B cell (primary cell): ENCODE data around the gene GAREM2. TPM values are rescaled to one million over a fixed set of nuclear protein-coding genes. Genes with fewer than 3 reads are reported as not detected.

Experiments
- ATAC-seq: fragments of 200-7000 bp; cut with Tn5 transposase; one replicate; pipeline ENCODE4 v1.10.0; 2021; ENCODE audit warnings: low read depth, mild to moderate bottlenecking, moderate number of reproducible peaks, moderate library complexity
- CTCF ChIA-PET: fragments of 350-600 bp; sonication (Branson Sonifier 250); formaldehyde crosslinking; loops from one replicate; lab custom pipeline; 2021; ENCODE audit warnings: antibody characterized with exemption, inconsistent platforms; lab: Charles Lee
- POLR2A ChIA-PET: fragments of 350-600 bp; sonication (Branson Sonifier 250); formaldehyde crosslinking; loops from one replicate; lab custom pipeline; 2021; ENCODE audit warnings: antibody characterized with exemption; lab: Charles Lee
- DNase-seq: peaks from one replicate; pipeline ENCODE4 v3.0.0; 2013
- H2AFZ ChIP-seq: 2 replicates; pipeline ENCODE4 v1.6.1; 2012; ENCODE audit warnings: mild to moderate bottlenecking, low read depth, low read length; ENCODE audit not compliant: insufficient read depth, poor library complexity, severe bottlenecking
- H3K27ac ChIP-seq, 2 donors: 1 replicate in 1 of 2; 2 replicates in 1 of 2; pipeline ENCODE4 v1.5.1; 2012 to 2013; ENCODE audit warnings: low read length in 2 of 2, mild to moderate bottlenecking in 2 of 2, moderate library complexity in 1 of 2
- H3K27me3 ChIP-seq, 4 experiments: fragments of 200-600 bp in 1 of 4; sonication (generic) in 1 of 4; replicated peaks in 1 of 4; 1 replicate in 2 of 4; 2 replicates in 2 of 4; pipeline versions ENCODE4 v1.6.1 to v1.7.0; 2013 to 2016; ENCODE audit warnings: low read length in 3 of 4, mild to moderate bottlenecking in 2 of 4, mixed read lengths in 1 of 4, moderate library complexity in 1 of 4; ENCODE audit not compliant: insufficient read depth in 4 of 4, control insufficient read depth in 3 of 4; ENCODE audit errors: control extremely low read depth in 1 of 4
- H3K36me3 ChIP-seq, 2 experiments: replicated peaks in 1 of 2; 1 replicate in 1 of 2; 2 replicates in 1 of 2; pipeline versions ENCODE4 v1.6.1 to v1.7.1; 2013; ENCODE audit warnings: low read length in 1 of 2; ENCODE audit not compliant: insufficient read depth in 2 of 2, control insufficient read depth in 1 of 2; ENCODE audit errors: control extremely low read depth in 1 of 2, extremely low read depth in 1 of 2
- H3K4me1 ChIP-seq, 2 donors: fragments of 200-600 bp in 1 of 2; sonication (generic) in 1 of 2; 1 replicate in 1 of 2; 2 replicates in 1 of 2; pipeline versions ENCODE4 v1.5.1 to v1.6.1; 2013 to 2017; ENCODE audit warnings: low read length in 2 of 2; ENCODE audit not compliant: control insufficient read depth in 2 of 2, insufficient read depth in 2 of 2
- H3K4me2 ChIP-seq: replicated peaks from 2 replicates; pipeline ENCODE3; 2012; ENCODE audit warnings: mild to moderate bottlenecking, low read depth, low read length; ENCODE audit not compliant: poor library complexity, severe bottlenecking
- H3K4me3 ChIP-seq, 5 experiments: fragments of 200-600 bp in 1 of 5; sonication (generic) in 1 of 5; 1 replicate in 3 of 5; 2 replicates in 2 of 5; pipeline versions ENCODE4 v1.5.1 to v1.7.0; 2011 to 2016; ENCODE audit warnings: low read length in 4 of 5, mild to moderate bottlenecking in 4 of 5, low read depth in 2 of 5, control low read depth in 1 of 5, moderate library complexity in 1 of 5; ENCODE audit not compliant: insufficient read depth in 1 of 5; ENCODE audit errors: control extremely low read depth in 1 of 5, extremely low read depth in 1 of 5
- H3K79me2 ChIP-seq: fragments of 200-600 bp; sonication (generic); one replicate; pipeline ENCODE4 v1.6.0; 2016; ENCODE audit warnings: low read length; ENCODE audit not compliant: control insufficient read depth, insufficient read depth
- H3K9ac ChIP-seq: fragments of 200-600 bp; sonication (generic); 2 replicates; pipeline ENCODE4 v1.6.1; 2017; ENCODE audit warnings: mild to moderate bottlenecking, low read length, moderate library complexity
- H3K9me3 ChIP-seq, 3 donors: one replicate each; pipeline versions ENCODE4 v1.6.1 to v1.7.1; 2013; ENCODE audit warnings: low read length in 2 of 3; ENCODE audit not compliant: control insufficient read depth in 2 of 3, insufficient read depth in 1 of 3; ENCODE audit errors: control extremely low read depth in 1 of 3
- H4K20me1 ChIP-seq: 2 replicates; pipeline ENCODE4 v1.6.0; 2012; ENCODE audit warnings: mild to moderate bottlenecking, low read length; ENCODE audit not compliant: insufficient read depth, control insufficient read depth, poor library complexity, severe bottlenecking
- H3K27ac Mint-ChIP-seq: one replicate; pipeline ENCODE4 v1.8.0; 2021; ENCODE audit warnings: mixed read lengths
- H3K27me3 Mint-ChIP-seq: one replicate; pipeline ENCODE4 v1.8.0; 2021; ENCODE audit warnings: mixed read lengths
- H3K4me1 Mint-ChIP-seq: one replicate; pipeline ENCODE4 v1.8.0; 2021; ENCODE audit warnings: mixed read lengths
- H3K4me3 Mint-ChIP-seq: one replicate; pipeline ENCODE4 v1.8.0; 2021; ENCODE audit warnings: mixed read lengths
- H3K9me3 Mint-ChIP-seq: one replicate; pipeline ENCODE4 v1.8.0; 2022; ENCODE audit warnings: mixed read lengths; ENCODE audit not compliant: insufficient read depth
- CTCF ChIP-seq: fragments of 200-600 bp; IDR thresholded peaks from one replicate; pipeline ENCODE4 v1.8.0; 2022; ENCODE audit warnings: antibody characterized with exemption, mild to moderate bottlenecking
- EZH2 ChIP-seq: IDR thresholded peaks from 2 replicates; pipeline ENCODE4 v1.6.1; 2012; ENCODE audit warnings: borderline replicate concordance, low read depth, mild to moderate bottlenecking, moderate library complexity, low read length; ENCODE audit not compliant: insufficient read depth, poor library complexity, severe bottlenecking
- WGBS: methylation state at CpG from one replicate; pipeline ENCODE4 v1.1.5; 2013; ENCODE audit warnings: missing lambda C conversion rate; ENCODE audit not compliant: insufficient coverage; 5-methylcytosine and 5-hydroxymethylcytosine counted together
- intact Hi-C: fragments of 100-400 bp; cut with micrococcal nuclease; formaldehyde crosslinking; loops from one replicate; pipeline ENCODE4 v1.10.0; 2022
- polyA plus RNA-seq: library from polyadenylated mRNA; depleted of rRNA; stranded (reverse); fragments of >200 nt; gene quantifications from 2 replicates; pipeline ENCODE4 v1.2.3, GENCODE V29; 2012
- total RNA-seq, 2 donors: library from RNA; stranded (reverse); fragments of 120-200 nt in 1 of 2; gene quantifications; 1 replicate in 1 of 2; 2 replicates in 1 of 2; pipeline versions ENCODE4 v1.2.3 to v1.2.4, GENCODE V29; 2013 to 2022

Gene GAREM2
- total and polyA plus RNA-seq, 2 donors (not counting 1 experiment from before 2014, with no cell fraction given), result 0.27 to 1.7 TPM

- no peak for ATAC-seq
- CTCF ChIA-PET, result interaction anchor here (0.7 to 1.7 kb wide), 2 partner anchors 66 to 159 kb away, joined by 3 to 4 read pairs; no protein-coding TSS in a partner anchor
- no peak overlapping the region for H3K27ac Mint-ChIP-seq
These were observed 22.6 kb upstream of the GAREM2 start for GRCh38 chr2:26150243-26150642.

GRCh38 chr2:26157580-26157979, 15.3 kb upstream of the GAREM2 start:
- Mint-ChIP-seq H3K27ac (no peak overlapping the region), H3K4me1 (no peaks in the 10 kb centered on the region), H3K4me3 (no peak overlapping the region), H3K9me3 (peaks cover 3% of the 10 kb centered on the region), H3K27me3 (no peaks in the 10 kb centered on the region)
- H4K20me1 ChIP-seq, result no peaks in the 10 kb centered on the region
- intact Hi-C loops, result no loop called here
- no peaks in the 10 kb centered on the region for H3K79me2 ChIP-seq
- H3K9me3 ChIP-seq, result peaks cover 0 to 5% (median 5%) of the 10 kb centered on the region in 3 donors
- TF ChIP-seq EZH2 (no peak), CTCF (no peak)
- no peak overlapping the region for H3K4me3 ChIP-seq
- ATAC-seq (no peak), DNase-seq (no peak)
- no peaks in the 10 kb centered on the region for H3K4me1 ChIP-seq
- ChIA-PET CTCF (no interaction called here), POLR2A (interaction anchor here (0.6 kb wide), 1 partner anchor 38 kb away, joined by 5 read pairs; no protein-coding TSS in a partner anchor)
- no CpG with 5 or more reads among the region's 5 CpGs for WGBS
- H3K4me2 ChIP-seq, result no peak overlapping the region
- no peak overlapping the region for H3K9ac ChIP-seq
- H3K27me3 ChIP-seq, result no peaks in the 10 kb centered on the region
- H3K36me3 ChIP-seq, result no peaks in the 10 kb centered on the region
- no peak overlapping the region for H3K27ac ChIP-seq
- H2AFZ ChIP-seq, result no peak overlapping the region

More at GRCh38 chr2:26150243-26150642, 22.6 kb upstream of the GAREM2 start:
- Histone ChIP-seq H3K27me3 (peaks cover 0 to 11% (median 1%) of the 10 kb centered on the region in 4 experiments), H3K9ac (no peak overlapping the region), H3K9me3 (peaks cover 0 to 4% (median 0%) of the 10 kb centered on the region in 3 donors), H3K36me3 (no peaks in the 10 kb centered on the region), H3K4me3 (no peak overlapping the region), H3K79me2 (no peaks in the 10 kb centered on the region), H4K20me1 (no peaks in the 10 kb centered on the region), H3K4me1 (no peaks in the 10 kb centered on the region), H3K27ac (no peak overlapping the region), H2AFZ (no peak overlapping the region), H3K4me2 (no peak overlapping the region)
- no peak for DNase-seq
- Mint-ChIP-seq H3K9me3 (no peaks in the 10 kb centered on the region), H3K4me1 (no peaks in the 10 kb centered on the region), H3K4me3 (no peak overlapping the region), H3K27me3 (peaks cover 19% of the 10 kb centered on the region)
- no peak for TF ChIP-seq EZH2
- TF ChIP-seq CTCF, result no peak
- intact Hi-C loops, result no loop called here
- 87% methylated on average over 12 of the region's 12 CpGs for WGBS
- POLR2A ChIA-PET, result no interaction called here
